HepG2 (cell line): ENCODE results near the gene ZNF277. TPM values are rescaled to one million over a fixed set of nuclear protein-coding genes. Genes with fewer than 3 reads are reported as not detected.

ENCODE experiments used
- ATAC-seq: fragments of 200-7000 bp; cut with Tn5 transposase; 3 replicates; pipeline ENCODE4 v1.9.1; 2020; ENCODE audit warnings: mild to moderate bottlenecking, moderate library complexity
- BruUV-seq: library from RNA; stranded (reverse); fragments of 400-500 nt; replicated peaks from 2 replicates; lab custom pipeline; 2021; lab: Mats Ljungman, UMichigan
- CTCF ChIA-PET: fragments of 300-600 bp; formaldehyde crosslinking; extraction: SDS; loops from one replicate; lab custom pipeline; 2021; ENCODE audit warnings: low total read pairs, inconsistent platforms, low intra/inter-chr PET ratio; lab: Yijun Ruan, JAX
- POLR2A ChIA-PET: fragments of 350-600 bp; sonication (Branson Sonifier 250); formaldehyde crosslinking; loops from one replicate; lab custom pipeline; 2020; ENCODE audit warnings: antibody characterized with exemption, inconsistent platforms; lab: Yijun Ruan, JAX
- DNase-seq: peaks from one replicate; pipeline ENCODE4 v3.0.0-alpha.2; 2015; ENCODE audit warnings: low spot score
- FAIRE-seq: peaks from 3 replicates; lab custom pipeline; 2011; peaks lifted over from hg19 to GRCh38; lab: Jason Lieb, UNC
- H2AFZ ChIP-seq: one replicate; pipeline ENCODE4 v1.6.1; 2011; ENCODE audit warnings: low read length, inconsistent platforms
- H3K27ac ChIP-seq: fragments of 300-600 bp; 3 replicates; pipeline ENCODE4 v1.8.0; 2011; ENCODE audit warnings: mixed run types, mild to moderate bottlenecking, mixed read lengths, low read length, inconsistent platforms; ENCODE audit not compliant: insufficient read depth; ENCODE audit errors: extremely low read length
- H3K27me3 ChIP-seq, 2 experiments: fragments of 200-600 bp in 1 of 2; 2 replicates in 1 of 2; 3 replicates in 1 of 2; pipeline versions ENCODE4 v1.6.0 to v1.8.0; 2011; ENCODE audit warnings: low read length in 2 of 2, mild to moderate bottlenecking in 2 of 2, moderate library complexity in 2 of 2, inconsistent platforms in 1 of 2; ENCODE audit not compliant: insufficient read depth in 2 of 2, control insufficient read depth in 1 of 2
- H3K36me3 ChIP-seq, 2 experiments: fragments of 200-600 bp in 1 of 2; replicated peaks in 1 of 2; 2 replicates in 1 of 2; 3 replicates in 1 of 2; pipeline versions ENCODE4 v1.5.1 to v1.8.0; 2011; ENCODE audit warnings: low read length in 2 of 2, inconsistent platforms in 1 of 2; ENCODE audit not compliant: insufficient read depth in 2 of 2, control insufficient read depth in 1 of 2
- H3K4me1 ChIP-seq: 2 replicates; pipeline ENCODE4 v1.5.1; 2012; ENCODE audit warnings: low read length, inconsistent platforms; ENCODE audit not compliant: insufficient read depth
- H3K4me2 ChIP-seq: 2 replicates; pipeline ENCODE4 v1.6.0; 2011; ENCODE audit warnings: low read depth, low read length, inconsistent platforms
- H3K4me3 ChIP-seq, 3 experiments: fragments of 200-600 bp in 1 of 3; sonication (generic), shearing (Covaris generic) in 1 of 3; replicated peaks in 1 of 3; 2 replicates each; pipeline ENCODE4 v1.5.1; 2011 to 2016; ENCODE audit warnings: low read length in 3 of 3, inconsistent platforms in 2 of 3, low read depth in 2 of 3, mild to moderate bottlenecking in 2 of 3, control low read depth in 1 of 3, mixed read lengths in 1 of 3; ENCODE audit not compliant: insufficient read depth in 1 of 3
- H3K79me2 ChIP-seq: one replicate; pipeline ENCODE4 v1.6.1; 2011; ENCODE audit warnings: low read length, inconsistent platforms; ENCODE audit not compliant: insufficient read depth
- H3K9ac ChIP-seq: 2 replicates; pipeline ENCODE4 v1.6.0; 2011; ENCODE audit warnings: mild to moderate bottlenecking, low read depth, low read length, inconsistent platforms; ENCODE audit not compliant: insufficient read depth
- H3K9me3 ChIP-seq: 2 replicates; pipeline ENCODE4 v1.5.1; 2012; ENCODE audit warnings: mild to moderate bottlenecking, low read length
- H4K20me1 ChIP-seq: 2 replicates; pipeline ENCODE4 v1.6.0; 2011; ENCODE audit warnings: inconsistent platforms, mild to moderate bottlenecking, low read length, moderate library complexity; ENCODE audit not compliant: insufficient read depth
- AKAP8 ChIP-seq: sonication (generic); formaldehyde crosslinking; IDR thresholded peaks from 2 replicates; pipeline ENCODE4 v1.5.1; 2020; ENCODE audit warnings: mild to moderate bottlenecking, missing genetic modification reagents
- FLYWCH1 ChIP-seq: sonication (generic); formaldehyde crosslinking; IDR thresholded peaks from 2 replicates; pipeline ENCODE4 v1.8.1; 2023; ENCODE audit warnings: mild to moderate bottlenecking, missing genetic modification reagents
- MED1 ChIP-seq: sonication (generic); formaldehyde crosslinking; IDR thresholded peaks from 2 replicates; pipeline ENCODE4 v1.4.0; 2020; ENCODE audit warnings: missing genetic modification reagents
- PAWR ChIP-seq: sonication (generic); formaldehyde crosslinking; IDR thresholded peaks from 2 replicates; pipeline ENCODE4 v1.4.0; 2020; ENCODE audit warnings: missing genetic modification reagents, mild to moderate bottlenecking, borderline replicate concordance
- RAD21 ChIP-seq: fragments of 450-650 bp; formaldehyde crosslinking; IDR thresholded peaks from 2 replicates; pipeline ENCODE4 v1.5.0; 2020; ENCODE audit warnings: mild to moderate bottlenecking
- RFX5 ChIP-seq: IDR thresholded peaks from 2 replicates; pipeline ENCODE4 v1.6.1; 2011; ENCODE audit warnings: low read depth, low read length, improper control_type of control experiment
- SIN3A ChIP-seq: IDR thresholded peaks from 2 replicates; pipeline ENCODE4 v1.6.1; 2011; ENCODE audit warnings: low read depth, mild to moderate bottlenecking, control low read depth, low read length, borderline replicate concordance
- ZNF232 ChIP-seq: sonication (generic); formaldehyde crosslinking; IDR thresholded peaks from 2 replicates; pipeline ENCODE4 v1.4.0; 2020; ENCODE audit warnings: missing genetic modification reagents, borderline replicate concordance
- ZNF263 ChIP-seq: sonication (generic); formaldehyde crosslinking; IDR thresholded peaks from 2 replicates; pipeline ENCODE4 v1.4.0; 2020; ENCODE audit warnings: missing genetic modification reagents
- ZNF367 ChIP-seq: sonication (generic); formaldehyde crosslinking; IDR thresholded peaks from 2 replicates; pipeline ENCODE4 v1.4.0; 2020; ENCODE audit warnings: missing genetic modification reagents, borderline replicate concordance
- WGBS: methylation state at CpG from one replicate; pipeline ENCODE4 v1.1.6; 2017; ENCODE audit warnings: low lambda C conversion rate; 5-methylcytosine and 5-hydroxymethylcytosine counted together
- in situ Hi-C: cut with HindIII; loops from 2 replicates; pipeline ENCODE4 v1.10.0; 2017; ENCODE audit warnings: low pct_unique_long_range_greater_than_20kb; ENCODE audit not compliant: extremely low pct_ligation_motif_present
- intact Hi-C: fragments of 100-400 bp; cut with micrococcal nuclease; formaldehyde crosslinking; loops from one replicate; pipeline ENCODE4 v1.10.0; 2022; ENCODE audit not compliant: unreplicated experiment
- polyA plus RNA-seq, 8 experiments: library from polyadenylated mRNA; depleted of rRNA in 3 of 8; stranded (reverse) in 7 of 8; unstranded in 1 of 8; fragments of >200 nt; fragmentation: Illumina TruSeq in 4 of 8; extraction: Trizol in 4 of 8; gene quantifications; 2 replicates each; pipeline versions ENCODE4 v1.2.1 to v1.2.3, GENCODE V29; 2011 to 2016; ENCODE audit warnings: low read depth in 4 of 8, missing spikeins in 1 of 8, mixed read lengths in 1 of 8; ENCODE audit not compliant: insufficient read depth in 1 of 8
- total RNA-seq, 5 experiments: library from RNA; depleted of rRNA; stranded (reverse); fragments of >200 nt; fragmentation: Illumina TruSeq; extraction: Trizol; gene quantifications; 2 replicates each; pipeline ENCODE4 v1.2.3, GENCODE V29; 2016; ENCODE audit warnings: low read depth in 1 of 5
- TF ChIP-seq, protein P1 (sequence below): sonication (generic); formaldehyde crosslinking; IDR thresholded peaks from 2 replicates; pipeline ENCODE4 v1.8.1; 2023; ENCODE audit warnings: mild to moderate bottlenecking, moderate library complexity, missing genetic modification reagents
- TF ChIP-seq, protein P2 (sequence below): sonication (generic); formaldehyde crosslinking; IDR thresholded peaks from 2 replicates; pipeline ENCODE4 v1.5.0; 2020; ENCODE audit warnings: missing genetic modification reagents
- TF ChIP-seq, protein P3 (sequence below): sonication (generic); formaldehyde crosslinking; IDR thresholded peaks from 2 replicates; pipeline ENCODE4 v1.4.0; 2020; ENCODE audit warnings: missing genetic modification reagents

The ZNF277 gene
- total and polyA plus RNA-seq, 2 of the 13 experiments (the other 11 are each of a cell fraction or from before 2014, with no cell fraction given) = 29.1 to 30.1 TPM

DNA sequence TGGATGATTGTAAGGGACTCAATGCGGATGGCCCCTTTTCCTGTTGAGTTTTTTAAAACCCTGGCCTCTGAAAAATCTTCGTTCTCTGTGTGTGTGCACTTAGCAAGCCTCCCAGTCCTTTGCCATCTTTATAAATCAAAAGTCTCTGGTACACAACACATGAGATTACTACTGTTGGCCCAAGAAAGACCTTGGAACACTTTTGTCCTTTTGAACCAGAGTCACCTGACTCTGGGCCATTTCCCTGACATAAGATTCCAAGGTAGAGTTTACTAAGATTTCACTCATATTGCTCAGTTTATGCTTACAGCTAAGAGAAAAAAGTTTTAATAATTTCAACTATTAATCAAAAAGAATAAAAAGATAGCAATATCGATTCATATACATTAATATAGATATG lies 179.0 kb downstream of the ZNF277 start:
- FAIRE-seq (no peak), DNase-seq (no peak), ATAC-seq (no peak)
- WGBS = 60% methylated on average over 3 of the region's 3 CpGs
- H2AFZ ChIP-seq = no peak overlapping the region
- H3K9ac ChIP-seq = no peak overlapping the region
- H3K4me1 ChIP-seq = peaks cover 14% of the 10 kb centered on the region
- no peaks in the 10 kb centered on the region for H3K36me3 ChIP-seq
- H4K20me1 ChIP-seq = no peaks in the 10 kb centered on the region
- H3K27me3 ChIP-seq = peaks cover 0 to 5% of the 10 kb centered on the region in 2 experiments; a peak in 1 of 5 replicates
- TF ChIP-seq RAD21 (CRISPR knock-in tag) (no peak), ZNF367 (CRISPR knock-in tag) (no peak), FLYWCH1 (no peak), ZNF263 (CRISPR knock-in tag) (no peak), MED1 (CRISPR knock-in tag) (no peak), ZNF232 (no peak), AKAP8 (CRISPR knock-in tag) (no peak), PAWR (no peak), SIN3A (no peak), RFX5 (no peak)
- TF ChIP-seq, protein P1, sequence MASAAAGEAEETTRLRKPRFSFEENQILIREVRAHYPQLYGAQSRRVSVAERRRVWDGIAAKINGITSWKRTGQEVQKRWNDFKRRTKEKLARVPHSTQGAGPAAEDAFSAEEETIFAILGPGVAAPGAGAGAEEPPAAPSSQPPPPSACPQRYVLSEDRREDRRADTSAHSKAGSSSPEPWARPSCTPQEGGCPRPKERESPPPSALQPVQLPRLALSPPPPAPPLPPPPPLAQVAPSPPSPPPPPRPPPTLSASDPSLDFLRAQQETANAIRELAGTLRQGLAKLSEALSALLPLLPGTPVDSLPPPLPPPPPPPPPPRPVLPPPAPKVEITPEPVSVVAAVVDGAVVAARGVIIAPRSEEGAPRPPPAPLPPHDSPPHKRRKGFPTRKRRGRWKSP (CRISPR knock-in tag) = no peak
- TF ChIP-seq, protein P2, sequence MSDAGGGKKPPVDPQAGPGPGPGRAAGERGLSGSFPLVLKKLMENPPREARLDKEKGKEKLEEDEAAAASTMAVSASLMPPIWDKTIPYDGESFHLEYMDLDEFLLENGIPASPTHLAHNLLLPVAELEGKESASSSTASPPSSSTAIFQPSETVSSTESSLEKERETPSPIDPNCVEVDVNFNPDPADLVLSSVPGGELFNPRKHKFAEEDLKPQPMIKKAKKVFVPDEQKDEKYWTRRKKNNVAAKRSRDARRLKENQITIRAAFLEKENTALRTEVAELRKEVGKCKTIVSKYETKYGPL (CRISPR knock-in tag) = no peak
- TF ChIP-seq, protein P3, sequence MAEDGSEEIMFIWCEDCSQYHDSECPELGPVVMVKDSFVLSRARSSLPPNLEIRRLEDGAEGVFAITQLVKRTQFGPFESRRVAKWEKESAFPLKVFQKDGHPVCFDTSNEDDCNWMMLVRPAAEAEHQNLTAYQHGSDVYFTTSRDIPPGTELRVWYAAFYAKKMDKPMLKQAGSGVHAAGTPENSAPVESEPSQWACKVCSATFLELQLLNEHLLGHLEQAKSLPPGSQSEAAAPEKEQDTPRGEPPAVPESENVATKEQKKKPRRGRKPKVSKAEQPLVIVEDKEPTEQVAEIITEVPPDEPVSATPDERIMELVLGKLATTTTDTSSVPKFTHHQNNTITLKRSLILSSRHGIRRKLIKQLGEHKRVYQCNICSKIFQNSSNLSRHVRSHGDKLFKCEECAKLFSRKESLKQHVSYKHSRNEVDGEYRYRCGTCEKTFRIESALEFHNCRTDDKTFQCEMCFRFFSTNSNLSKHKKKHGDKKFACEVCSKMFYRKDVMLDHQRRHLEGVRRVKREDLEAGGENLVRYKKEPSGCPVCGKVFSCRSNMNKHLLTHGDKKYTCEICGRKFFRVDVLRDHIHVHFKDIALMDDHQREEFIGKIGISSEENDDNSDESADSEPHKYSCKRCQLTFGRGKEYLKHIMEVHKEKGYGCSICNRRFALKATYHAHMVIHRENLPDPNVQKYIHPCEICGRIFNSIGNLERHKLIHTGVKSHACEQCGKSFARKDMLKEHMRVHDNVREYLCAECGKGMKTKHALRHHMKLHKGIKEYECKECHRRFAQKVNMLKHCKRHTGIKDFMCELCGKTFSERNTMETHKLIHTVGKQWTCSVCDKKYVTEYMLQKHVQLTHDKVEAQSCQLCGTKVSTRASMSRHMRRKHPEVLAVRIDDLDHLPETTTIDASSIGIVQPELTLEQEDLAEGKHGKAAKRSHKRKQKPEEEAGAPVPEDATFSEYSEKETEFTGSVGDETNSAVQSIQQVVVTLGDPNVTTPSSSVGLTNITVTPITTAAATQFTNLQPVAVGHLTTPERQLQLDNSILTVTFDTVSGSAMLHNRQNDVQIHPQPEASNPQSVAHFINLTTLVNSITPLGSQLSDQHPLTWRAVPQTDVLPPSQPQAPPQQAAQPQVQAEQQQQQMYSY (CRISPR knock-in tag) = no peak
- H3K4me3 ChIP-seq = no peak overlapping the region
- BruUV-seq = no TSS peak
- H3K4me2 ChIP-seq = no peak overlapping the region
- in situ Hi-C loops (no loop called here), intact Hi-C loops (no loop called here)
- H3K27ac ChIP-seq = no peak overlapping the region
- H3K79me2 ChIP-seq = no peaks in the 10 kb centered on the region
- no peaks in the 10 kb centered on the region for H3K9me3 ChIP-seq
- ChIA-PET POLR2A (no interaction called here), CTCF (no interaction called here)
